Activated T-cell treated with anti-CD3 and anti-CD28 coated beads for 48 hours (primary cell): ENCODE data around the gene SLC4A8.
A peak's percentile ranks its signal among the peaks of the same experiment; 100 is the strongest.

ENCODE experiments used
- DNase-seq: peaks from one replicate; pipeline ENCODE4 v3.0.0-alpha.2; 2020; ENCODE audit warnings: low read depth

SLC4A8 gene

GRCh38 chr12:51424662-51425539, at the start of gene SLC4A8:
Gene SLC4A8 (plus strand): TSS chr12:51424831. CDS start chr12:51424988, 157 bp downstream.
- peak; percentile 76 for DNase-seq

GRCh38 chr12:51374856-51375255, 49.8 kb upstream of the SLC4A8 start:
- DNase-seq: no peak

GRCh38 chr12:51377099-51377984, 47.3 kb upstream of the SLC4A8 start:
- DNase-seq: no peak

- no peak for DNase-seq
These were observed 45.9 kb upstream of the SLC4A8 start for GRCh38 chr12:51378749-51379148.

- DNase-seq: no peak
These were observed 45.1 kb upstream of the SLC4A8 start for GRCh38 chr12:51379571-51379970.

GRCh38 chr12:51381226-51382079, 43.2 kb upstream of the SLC4A8 start:
- no peak for DNase-seq

GRCh38 chr12:51382173-51382572, 42.5 kb upstream of the SLC4A8 start:
- no peak for DNase-seq

- no peak for DNase-seq
These were observed 41.2 kb upstream of the SLC4A8 start for GRCh38 chr12:51383269-51383905.

GRCh38 chr12:51386351-51386750, 38.3 kb upstream of the SLC4A8 start:
- DNase-seq: no peak

GRCh38 chr12:51388069-51388799, 36.4 kb upstream of the SLC4A8 start:
- DNase-seq: no peak

GRCh38 chr12:51388846-51389245, 35.8 kb upstream of the SLC4A8 start:
- no peak for DNase-seq

- no peak for DNase-seq
These were observed 35.2 kb upstream of the SLC4A8 start for GRCh38 chr12:51389302-51389999.

- DNase-seq: no peak
These were observed 34.2 kb upstream of the SLC4A8 start for GRCh38 chr12:51390457-51390856.

- no peak for DNase-seq
These were observed 33.7 kb upstream of the SLC4A8 start for GRCh38 chr12:51390891-51391282.

GRCh38 chr12:51391283-51392123, 33.1 kb upstream of the SLC4A8 start, which contains the start of gene GALNT6:
Gene GALNT6 (minus strand): TSS chr12:51391406. CDS start chr12:51379781, 11,625 bp downstream.
- peak; percentile 67 for DNase-seq

GRCh38 chr12:51392556-51393237, 31.9 kb upstream of the SLC4A8 start:
- DNase-seq: no peak

- peak; percentile 42 for DNase-seq
These were observed 30.7 kb upstream of the SLC4A8 start for GRCh38 chr12:51393676-51394545.
